ENCODE data around the gene TRPM2. TPM values are rescaled to one million over a fixed set of nuclear protein-coding genes. Genes with fewer than 3 reads are reported as not detected.

TRPM2 gene
- polyA plus RNA-seq, 4 donors, result 0.89 to 2.7 (median 2.3) TPM

DNA sequence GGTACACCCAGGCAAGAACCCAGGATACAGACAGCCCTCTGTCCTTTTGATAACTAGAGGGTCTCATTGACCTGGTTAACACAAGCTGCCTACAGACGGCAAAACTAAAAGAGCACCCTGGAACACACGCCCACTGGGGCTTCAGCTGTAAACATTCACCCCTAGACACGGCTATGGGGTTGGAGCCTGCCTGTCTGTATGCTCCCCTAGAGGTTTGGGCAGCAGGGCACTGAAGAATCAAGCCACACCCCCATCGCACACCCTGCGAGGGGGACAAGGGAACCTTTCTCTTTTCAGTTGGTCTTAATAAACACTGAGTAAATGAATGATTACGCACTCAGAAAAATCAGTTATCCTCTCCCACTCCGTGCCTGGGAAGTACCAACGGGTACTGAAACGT lies 137.4 kb downstream of the TRPM2 start:
- Histone ChIP-seq H3K27ac (ENCODE audit: low read depth in 1 of 3, low read length in 2 of 3) (no peak overlapping the region), H3K36me3 (ENCODE audit: control insufficient read depth in 3 of 3, insufficient read depth in 2 of 3, low read depth in 1 of 3, low read length in 3 of 3) (no peaks in the 10 kb centered on the region), H3K4me1 (ENCODE audit: control insufficient read depth in 3 of 3, insufficient read depth in 2 of 3, low read depth in 1 of 3, low read length in 2 of 3) (no peaks in the 10 kb centered on the region), H3K27me3 (ENCODE audit: control insufficient read depth in 3 of 3, insufficient read depth in 3 of 3, low read length in 3 of 3) (no peaks in the 10 kb centered on the region), H3K9me3 (ENCODE audit: control insufficient read depth in 2 of 2, insufficient read depth in 1 of 2, low read depth in 1 of 2, low read length in 1 of 2) (peaks cover 0 to 20% of the 10 kb centered on the region in 2 donors), H3K4me3 (ENCODE audit: low read depth in 1 of 3, low read length in 3 of 3) (no peak overlapping the region)
- DNase-seq (no peak), FAIRE-seq (no peak)
- WGBS, 3 donors, result 83 to 89% (median 85%) methylated on average over 9 of the region's 9 CpGs

Other genes starting within 250 kb of the TRPM2 start
- gene PWP2, start 246.2 kb upstream of the TRPM2 start, polyA plus RNA-seq, result 10 to 100 TPM in 3 of 4 donors, 1 to 10 TPM in 1; 6.7 to 44.0 (median 17.7) TPM
- 10 to 100 TPM in 3 of 4 donors, 1 to 10 TPM in 1; 7.8 to 70.2 (median 33.3) TPM for gene GATD3, start 219.9 kb upstream of the TRPM2 start, polyA plus RNA-seq
- 1 to 10 TPM in 3 of 4 donors, under 1 TPM in 1; 0.89 to 3.3 (median 2.9) TPM for gene ICOSLG, start 112.7 kb upstream of the TRPM2 start, polyA plus RNA-seq
- under 1 TPM in 1 of 4 donors, not detected in 3; 0.07 TPM for gene DNMT3L, start 91.7 kb upstream of the TRPM2 start, polyA plus RNA-seq
- gene AIRE, start 67.7 kb upstream of the TRPM2 start, polyA plus RNA-seq, result 1 to 10 TPM in 1 of 4 donors, under 1 TPM in 1, not detected in 2; 0.06 to 7.0 TPM
- 100 to 1,000 TPM; 138 to 281 (median 216) TPM for gene PFKL, start 53.6 kb upstream of the TRPM2 start, polyA plus RNA-seq
- gene CFAP410, start 14.2 kb upstream of the TRPM2 start, polyA plus RNA-seq, result 10 to 100 TPM; 17.9 to 35.9 (median 32.3) TPM
- gene LRRC3, start 101.9 kb downstream of the TRPM2 start, polyA plus RNA-seq, result 10 to 100 TPM in 1 of 4 donors, 1 to 10 TPM in 1, under 1 TPM in 2; 0.22 to 17.3 (median 1.3) TPM
- gene KRTAP10-1, start 186.6 kb downstream of the TRPM2 start, polyA plus RNA-seq, result not detected
- gene KRTAP10-2, start 197.9 kb downstream of the TRPM2 start, polyA plus RNA-seq, result not detected
- gene KRTAP10-3, start 205.2 kb downstream of the TRPM2 start, polyA plus RNA-seq, result not detected
- gene KRTAP10-4, start 220.1 kb downstream of the TRPM2 start, polyA plus RNA-seq, result not detected
- not detected for gene KRTAP10-5, start 227.0 kb downstream of the TRPM2 start, polyA plus RNA-seq
- gene KRTAP10-6, start 238.9 kb downstream of the TRPM2 start, polyA plus RNA-seq, result not detected
- not detected for gene KRTAP10-7, start 247.0 kb downstream of the TRPM2 start, polyA plus RNA-seq